Left renal pelvis (tissue), 4 donors: Measurements from ENCODE around the gene EFHD2. TPM values are rescaled to one million over a fixed set of nuclear protein-coding genes. Genes with fewer than 3 reads are reported as not detected.
A peak's percentile ranks its signal among the peaks of the same experiment; 100 is the strongest.
"Not testable (repeated sequence)": the region's sequence is repeated elsewhere in the genome, so short reads cannot be mapped to it uniquely, and the experiment has no call there.

Experiments
- DNase-seq, 4 donors: peaks; one replicate each; pipeline ENCODE4 v3.0.0-alpha.2; 2013; ENCODE audit warnings: low read depth in 4 of 4, low spot score in 3 of 4
- polyA plus RNA-seq, 4 donors: library from polyadenylated mRNA; unstranded; fragments of 120-200 nt; gene quantifications; one replicate each; pipeline ENCODE4 v1.2.1, GENCODE V29; 2013; ENCODE audit not compliant: insufficient read length in 4 of 4

Gene EFHD2, protein sequence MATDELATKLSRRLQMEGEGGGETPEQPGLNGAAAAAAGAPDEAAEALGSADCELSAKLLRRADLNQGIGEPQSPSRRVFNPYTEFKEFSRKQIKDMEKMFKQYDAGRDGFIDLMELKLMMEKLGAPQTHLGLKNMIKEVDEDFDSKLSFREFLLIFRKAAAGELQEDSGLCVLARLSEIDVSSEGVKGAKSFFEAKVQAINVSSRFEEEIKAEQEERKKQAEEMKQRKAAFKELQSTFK
- polyA plus RNA-seq, result 10 to 100 TPM; 11.5 to 17.1 (median 14.7) TPM

- DNase-seq, result peak in 3 of 4 donors; percentile 66 to 75 (median 72)
Observed at GRCh38 chr1:15409388-15410222, at the start of gene EFHD2. EFHD2 (plus strand) TSS chr1:15409888; CDS start chr1:15409972, 84 bp downstream.

- no peak for DNase-seq
Observed at GRCh38 chr1:15360700-15361099, 49.0 kb upstream of the EFHD2 start.

DNA sequence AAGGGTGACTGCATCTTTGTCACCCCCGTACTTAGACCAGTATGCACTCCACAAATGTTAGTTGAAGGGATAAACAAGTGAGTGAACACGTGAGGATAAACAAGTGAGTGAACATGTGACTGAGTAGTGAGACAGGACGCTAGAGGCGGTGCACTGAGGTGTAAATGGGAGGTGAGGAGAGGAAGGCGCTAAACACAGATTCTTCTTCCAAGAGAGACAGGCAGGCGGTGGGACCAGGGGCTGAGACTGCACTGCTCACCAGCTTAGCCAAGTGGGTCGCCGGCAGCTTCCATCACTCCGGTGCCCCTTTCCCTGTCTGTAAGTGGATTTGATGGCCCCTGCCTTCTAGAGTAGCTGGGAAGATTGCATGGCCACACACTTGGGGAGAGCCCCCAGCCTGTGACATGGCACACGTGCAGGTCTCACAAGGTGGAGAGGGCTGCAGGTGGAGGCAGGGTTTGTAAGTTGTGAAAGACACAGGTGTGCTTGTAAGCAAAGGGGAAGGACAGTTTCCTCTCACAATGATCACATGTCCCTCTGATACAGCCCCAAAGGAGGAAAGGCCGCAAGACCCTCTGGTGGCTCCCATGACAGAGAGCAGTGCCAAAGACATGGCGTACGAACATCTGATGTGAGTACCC, 47.5 kb upstream of the EFHD2 start:
- no peak for DNase-seq

GRCh38 chr1:15362737-15363128, 47.0 kb upstream of the EFHD2 start:
- DNase-seq, result no peak

GRCh38 chr1:15364740-15365139, 44.9 kb upstream of the EFHD2 start:
- no peak for DNase-seq

- DNase-seq, result no peak
Observed at GRCh38 chr1:15368888-15369287, 40.8 kb upstream of the EFHD2 start.

DNA sequence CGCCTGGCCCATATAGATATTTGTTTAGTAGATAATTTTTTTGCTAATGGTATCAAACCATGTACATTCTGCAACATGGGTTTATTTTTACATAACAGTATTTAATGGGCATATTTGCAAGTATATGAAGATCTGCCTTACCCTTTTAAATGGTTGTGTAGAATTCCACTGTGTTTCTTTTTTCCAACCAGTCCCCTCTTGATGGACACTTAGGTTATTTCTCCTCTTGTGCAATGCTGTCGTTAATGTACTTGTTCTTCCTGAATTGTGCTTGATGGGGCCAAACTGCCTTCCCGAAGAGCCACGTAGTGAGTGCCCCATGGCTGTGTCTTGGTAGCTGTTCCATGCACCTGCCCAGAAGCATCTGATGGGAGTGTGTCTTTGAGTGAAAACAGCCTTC, 39.4 kb upstream of the EFHD2 start:
- no peak for DNase-seq

- no peak for DNase-seq
Observed at GRCh38 chr1:15370781-15371520, 38.7 kb upstream of the EFHD2 start.

- no peak for DNase-seq
Observed at GRCh38 chr1:15371610-15372545, 37.8 kb upstream of the EFHD2 start.

DNA sequence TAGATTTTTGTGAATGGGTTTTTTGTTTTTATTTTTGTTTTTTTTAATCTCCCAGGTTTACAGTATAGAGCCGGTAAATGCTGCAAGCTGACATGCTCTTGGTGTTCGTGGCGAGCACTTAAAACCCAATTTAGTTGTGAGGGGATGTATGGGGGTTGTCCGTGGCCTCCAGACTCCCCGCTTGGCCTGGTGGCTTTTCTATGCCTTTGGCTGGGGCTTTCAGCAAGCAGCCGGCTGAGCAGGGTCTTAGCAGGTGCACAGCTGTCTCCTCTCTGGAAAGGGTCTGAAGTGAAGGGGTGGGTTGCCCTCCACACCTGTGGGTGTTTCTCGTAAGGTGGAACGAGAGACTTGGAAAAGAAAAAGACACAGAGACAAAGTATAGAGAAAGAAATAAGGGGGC, 31.0 kb upstream of the EFHD2 start:
- DNase-seq, result no peak

DNA sequence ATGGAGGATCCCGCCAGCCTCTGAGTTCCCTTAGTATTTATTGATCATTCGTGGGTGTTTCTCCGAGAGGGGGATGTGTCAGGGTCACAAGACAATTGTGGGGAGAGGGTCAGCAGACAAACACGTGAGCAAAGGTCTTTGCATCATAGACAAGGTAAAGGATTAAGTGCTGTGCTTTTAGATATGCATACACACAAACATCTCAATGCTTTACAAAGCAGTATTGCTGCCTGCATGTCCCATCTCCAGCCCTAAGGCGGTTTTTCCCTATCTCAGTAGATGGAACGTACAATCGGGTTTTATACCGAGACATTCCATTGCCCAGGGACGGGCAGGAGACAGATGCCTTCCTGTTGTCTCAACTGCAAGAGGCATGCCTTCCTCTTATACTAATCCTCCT, 30.5 kb upstream of the EFHD2 start:
- DNase-seq, result not testable (repeated sequence)

GRCh38 chr1:15380601-15381508, 28.8 kb upstream of the EFHD2 start:
- no peak for DNase-seq

DNA sequence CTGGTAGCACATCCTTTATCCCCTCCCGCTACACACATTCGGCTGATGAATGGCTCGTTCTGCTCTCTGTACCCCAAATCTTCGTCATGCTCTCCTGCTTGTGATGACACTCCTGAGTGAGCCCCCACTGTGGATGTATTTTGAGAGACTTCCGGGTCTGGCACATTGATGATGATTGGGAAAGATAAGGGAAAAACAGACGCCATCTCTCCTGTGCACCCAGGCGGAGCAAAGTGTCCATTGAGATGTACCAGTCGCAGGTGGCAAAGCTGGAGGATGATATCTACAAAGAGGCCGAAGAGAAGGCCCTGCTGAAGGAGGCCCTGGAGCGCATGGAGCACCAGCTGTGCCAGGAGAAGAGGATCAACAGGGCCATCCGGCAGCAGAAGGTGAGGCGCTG, 27.9 kb upstream of the EFHD2 start:
- DNase-seq, result no peak

DNA sequence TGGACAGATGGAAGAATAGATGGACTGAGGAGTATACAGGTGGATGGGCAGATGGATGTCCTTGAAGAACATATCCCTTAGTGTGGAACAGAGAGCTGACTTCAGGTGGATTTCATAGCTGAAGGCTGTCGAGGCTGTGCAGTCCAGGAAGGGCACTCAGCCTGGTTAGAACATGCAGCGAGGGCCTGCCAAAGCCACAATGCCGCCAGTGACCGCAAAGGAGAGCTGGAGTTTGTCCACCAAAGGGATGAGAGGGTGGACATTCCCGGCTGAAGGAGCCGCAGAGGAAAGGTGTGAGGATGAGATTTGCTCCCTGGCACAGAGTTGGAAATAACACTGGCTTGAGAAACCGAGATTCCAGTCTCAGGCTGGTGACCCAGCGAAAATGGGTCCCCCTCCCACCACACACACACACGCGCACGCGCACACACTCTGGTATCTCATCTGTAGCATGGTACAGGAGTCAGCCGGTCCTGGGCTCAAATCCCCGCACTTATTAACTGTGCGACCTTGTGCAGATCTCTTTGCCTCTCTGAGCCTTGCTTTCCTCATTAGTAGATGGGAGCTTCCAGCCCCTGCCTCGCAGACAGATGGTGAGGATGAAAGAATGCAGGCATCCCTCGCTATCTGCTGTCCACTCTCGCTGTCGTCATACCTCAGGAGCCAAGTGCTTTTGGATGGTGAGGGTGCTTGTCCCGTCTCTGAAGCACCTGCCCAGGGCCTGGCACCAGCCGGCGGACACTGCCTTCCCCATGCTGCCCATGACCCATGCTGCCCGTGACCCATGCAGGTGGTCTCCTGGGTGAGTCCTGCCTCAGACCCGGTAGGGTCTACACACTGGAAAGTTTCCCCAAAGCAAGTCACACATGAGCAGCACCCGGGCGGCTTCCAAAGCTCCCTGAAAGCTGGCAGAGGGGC, 26.8 kb upstream of the EFHD2 start:
- no peak for DNase-seq

DNA sequence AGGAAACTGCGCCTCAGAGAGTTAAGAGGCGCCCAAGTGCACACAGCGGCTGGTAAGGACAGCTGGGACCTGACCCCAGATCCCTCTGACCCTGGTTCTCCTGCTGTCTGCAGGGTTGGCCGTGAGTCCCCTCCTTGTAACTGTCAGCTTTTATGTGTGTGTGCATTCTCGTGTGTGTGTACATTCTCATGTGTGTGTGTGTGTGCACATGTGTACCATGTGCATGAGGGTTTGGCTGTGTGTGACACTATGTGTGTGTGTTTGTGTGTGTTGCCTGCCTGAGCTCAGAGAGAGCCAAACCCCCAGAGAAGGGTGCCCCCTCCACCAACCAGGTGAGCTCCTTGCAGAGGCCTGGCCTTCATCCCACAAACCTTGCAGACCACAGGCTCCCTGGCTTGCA, 25.9 kb upstream of the EFHD2 start:
- no peak for DNase-seq

DNA sequence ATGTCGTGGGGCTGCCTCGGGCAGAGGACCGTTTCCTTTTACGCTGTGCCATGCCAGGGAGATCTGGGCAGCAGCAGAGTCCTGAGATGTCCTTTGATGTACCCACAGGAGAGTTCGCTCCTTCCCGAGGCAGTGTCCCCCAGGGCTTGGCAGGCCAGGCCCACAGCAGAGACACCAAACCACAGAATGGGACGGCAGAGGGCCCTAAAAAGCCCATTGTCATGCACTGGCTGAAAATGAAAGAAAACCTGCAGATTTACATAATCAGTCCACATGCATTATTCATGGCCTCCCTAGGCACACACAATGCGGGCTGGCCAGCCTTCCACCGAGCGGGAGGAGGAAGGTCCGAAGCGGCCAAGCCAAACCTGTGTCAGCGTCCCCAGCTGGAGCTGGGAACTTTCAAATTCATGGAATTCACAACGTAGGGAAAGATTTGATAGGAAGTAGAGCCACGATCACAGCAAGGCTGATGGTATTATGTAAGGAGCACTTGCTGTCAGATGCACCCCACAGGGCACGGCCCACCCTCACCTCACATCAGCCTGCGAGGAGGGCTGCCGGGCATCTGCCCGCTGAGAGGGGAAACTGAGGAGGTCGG, 25.3 kb upstream of the EFHD2 start:
- no peak for DNase-seq

DNA sequence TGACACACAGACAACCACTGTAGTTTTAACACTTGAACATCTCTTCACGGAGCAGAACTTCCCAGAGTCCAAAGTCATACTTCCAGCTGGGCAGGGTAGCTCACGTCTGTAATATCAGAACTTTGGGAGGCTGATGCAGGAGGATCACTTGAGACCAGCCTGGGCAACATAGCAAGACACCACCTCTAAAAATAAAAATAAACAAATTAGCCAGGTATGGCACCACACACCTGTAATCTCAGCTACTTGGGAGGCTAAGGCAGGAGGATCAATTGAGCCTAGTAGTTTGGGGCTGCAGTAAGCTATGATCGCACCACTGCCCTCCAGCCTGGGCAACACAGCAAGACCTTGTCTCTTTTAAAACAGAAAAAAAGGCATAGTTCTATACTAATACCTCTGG, 24.3 kb upstream of the EFHD2 start:
- DNase-seq, result no peak
